HepG2 (cell line): Measurements from ENCODE around the gene ABCC3. TPM values are rescaled to one million over a fixed set of nuclear protein-coding genes. Genes with fewer than 3 reads are reported as not detected.

Experiments
- BRD4 ChIP-seq: sonication (generic); formaldehyde crosslinking; IDR thresholded peaks from 2 replicates; pipeline ENCODE4 v1.4.0; 2020; ENCODE audit warnings: missing genetic modification reagents
- CBX5 ChIP-seq: sonication (generic); formaldehyde crosslinking; IDR thresholded peaks from 2 replicates; pipeline ENCODE4 v1.4.0; 2020; ENCODE audit warnings: missing genetic modification reagents, borderline replicate concordance
- CENPX ChIP-seq: sonication (generic); formaldehyde crosslinking; IDR thresholded peaks from 2 replicates; pipeline ENCODE4 v1.9.0; 2021; ENCODE audit warnings: mild to moderate bottlenecking, missing genetic modification reagents, moderate library complexity
- DNMT1 ChIP-seq: sonication (generic); formaldehyde crosslinking; IDR thresholded peaks from 2 replicates; pipeline ENCODE4 v1.5.1; 2020; ENCODE audit warnings: mild to moderate bottlenecking, missing genetic modification reagents
- FOXA3 ChIP-seq: IDR thresholded peaks from 2 replicates; pipeline ENCODE4 v1.6.1; 2016; ENCODE audit warnings: missing genetic modification reagents, missing compliant biosample characterization
- IKZF1 ChIP-seq: fragments of 450-650 bp; IDR thresholded peaks from 2 replicates; pipeline ENCODE4 v1.7.1; 2016
- KDM2A ChIP-seq: sonication (generic); formaldehyde crosslinking; IDR thresholded peaks from 2 replicates; pipeline ENCODE4 v1.4.0; 2020; ENCODE audit warnings: low read depth, missing genetic modification reagents, borderline replicate concordance
- MEF2D ChIP-seq: sonication (generic); formaldehyde crosslinking; IDR thresholded peaks from 2 replicates; pipeline ENCODE4 v1.5.1; 2020; ENCODE audit warnings: mild to moderate bottlenecking, missing genetic modification reagents
- NPAS2 ChIP-seq: sonication (generic); formaldehyde crosslinking; IDR thresholded peaks from 2 replicates; pipeline ENCODE4 v1.8.0; 2022; ENCODE audit warnings: mild to moderate bottlenecking, missing genetic modification reagents, borderline replicate concordance
- PLRG1 ChIP-seq: fragments of 450-650 bp; conservative IDR thresholded peaks from 2 replicates; pipeline ENCODE4 v1.6.1; 2016
- RFXANK ChIP-seq: IDR thresholded peaks from 2 replicates; pipeline ENCODE4 v1.6.1; 2016
- TFDP2 ChIP-seq: sonication (generic); formaldehyde crosslinking; IDR thresholded peaks from 2 replicates; pipeline ENCODE4 v1.4.0; 2020; ENCODE audit warnings: missing genetic modification reagents
- ZIK1 ChIP-seq: sonication (generic); formaldehyde crosslinking; IDR thresholded peaks from 2 replicates; pipeline ENCODE4 v1.5.0; 2020; ENCODE audit warnings: mild to moderate bottlenecking, low read depth, missing genetic modification reagents, borderline replicate concordance
- ZNF557 ChIP-seq: sonication (generic); formaldehyde crosslinking; IDR thresholded peaks from 2 replicates; pipeline ENCODE4 v1.4.0; 2020; ENCODE audit warnings: missing genetic modification reagents
- ZNF570 ChIP-seq: sonication (generic); formaldehyde crosslinking; IDR thresholded peaks from 2 replicates; pipeline ENCODE4 v1.4.0; 2020; ENCODE audit warnings: mild to moderate bottlenecking, missing genetic modification reagents, borderline replicate concordance
- ZNF615 ChIP-seq: sonication (generic); formaldehyde crosslinking; IDR thresholded peaks from 2 replicates; pipeline ENCODE4 v1.5.0; 2020; ENCODE audit warnings: mild to moderate bottlenecking, missing genetic modification reagents, borderline replicate concordance
- ZNF652 ChIP-seq: IDR thresholded peaks from 2 replicates; pipeline ENCODE4 v1.6.1; 2016; ENCODE audit warnings: low read depth, borderline replicate concordance
- ZNF761 ChIP-seq: sonication (generic); formaldehyde crosslinking; conservative IDR thresholded peaks from 2 replicates; pipeline ENCODE4 v1.4.0; 2020; ENCODE audit warnings: mild to moderate bottlenecking, missing genetic modification reagents
- polyA plus RNA-seq, 8 experiments: library from polyadenylated mRNA; depleted of rRNA in 3 of 8; stranded (reverse) in 7 of 8; unstranded in 1 of 8; fragments of >200 nt; fragmentation: Illumina TruSeq in 4 of 8; extraction: Trizol in 4 of 8; gene quantifications; 2 replicates each; pipeline versions ENCODE4 v1.2.1 to v1.2.3, GENCODE V29; 2011 to 2016; ENCODE audit warnings: low read depth in 4 of 8, missing spikeins in 1 of 8, mixed read lengths in 1 of 8; ENCODE audit not compliant: insufficient read depth in 1 of 8
- total RNA-seq, 5 experiments: library from RNA; depleted of rRNA; stranded (reverse); fragments of >200 nt; fragmentation: Illumina TruSeq; extraction: Trizol; gene quantifications; 2 replicates each; pipeline ENCODE4 v1.2.3, GENCODE V29; 2016; ENCODE audit warnings: low read depth in 1 of 5
- TF ChIP-seq, protein P1 (sequence below): fragments of 450-650 bp; IDR thresholded peaks from 2 replicates; pipeline ENCODE4 v1.6.1; 2017; ENCODE audit warnings: mild to moderate bottlenecking
- TF ChIP-seq, protein P2 (sequence below): sonication (generic); formaldehyde crosslinking; IDR thresholded peaks from 2 replicates; pipeline ENCODE4 v1.4.0; 2020; ENCODE audit warnings: missing genetic modification reagents
- TF ChIP-seq, protein P3 (sequence below): sonication (generic); formaldehyde crosslinking; IDR thresholded peaks from 2 replicates; pipeline ENCODE4 v1.5.1; 2020; ENCODE audit warnings: missing genetic modification reagents, mild to moderate bottlenecking, borderline replicate concordance

ABCC3 gene
- total and polyA plus RNA-seq, 2 of the 13 experiments (the other 11 are each of a cell fraction or from before 2014, with no cell fraction given), result 25.2 to 50.7 TPM

DNA sequence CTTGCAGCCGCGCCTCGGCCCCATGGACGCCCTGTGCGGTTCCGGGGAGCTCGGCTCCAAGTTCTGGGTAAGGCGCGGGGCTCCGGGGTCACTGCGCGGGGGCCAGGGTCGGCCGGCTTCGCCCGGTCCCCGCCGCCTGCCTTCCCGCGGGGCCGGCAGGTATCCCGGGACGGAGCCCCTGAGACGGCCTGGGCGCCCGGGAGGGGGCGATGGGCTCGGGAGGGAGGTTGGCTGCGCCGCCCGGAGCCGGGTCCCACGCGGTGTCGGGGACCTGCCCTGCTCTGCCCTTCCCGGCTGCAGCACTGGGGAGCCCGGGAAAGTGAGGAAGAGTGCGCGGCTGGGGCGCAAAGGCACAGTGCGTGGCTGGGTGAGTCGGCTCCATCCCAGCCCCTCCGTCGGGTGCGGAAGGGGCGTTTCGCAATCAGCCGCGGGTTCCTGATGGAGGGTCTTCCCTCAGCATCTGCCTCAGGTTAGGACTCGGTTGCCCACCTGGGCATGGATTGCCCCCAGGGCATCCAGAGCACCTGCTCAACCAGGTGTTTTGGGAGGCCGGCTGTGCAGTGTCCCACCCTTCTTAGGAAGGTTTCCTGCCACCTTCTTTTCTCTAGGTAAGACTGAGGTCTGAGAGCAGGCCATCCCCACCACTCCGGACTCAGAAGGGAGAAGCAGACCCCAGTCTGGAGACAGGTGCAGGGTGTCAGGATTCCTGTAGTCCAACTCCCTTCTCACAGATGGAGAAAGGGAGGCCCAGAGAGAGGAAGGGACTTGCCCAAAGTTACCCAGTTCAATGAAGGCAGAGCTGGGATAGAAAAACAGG lies 442 bp downstream of the ABCC3 start (continued):
- TF ChIP-seq TFDP2 (CRISPR knock-in tag) (no peak), ZIK1 (no peak), RFXANK (CRISPR knock-in tag) (no peak), ZNF615 (CRISPR knock-in tag) (no peak), CENPX (CRISPR knock-in tag) (no peak), MEF2D (CRISPR knock-in tag) (no peak), ZNF557 (no peak), IKZF1 (no peak), ZNF652 (no peak), PLRG1 (no peak), NPAS2 (CRISPR knock-in tag) (no peak), ZNF570 (CRISPR knock-in tag) (0 out of 2 replicates have a peak, but pooled peaks have one; percentile 71), FOXA3 (CRISPR knock-in tag) (0 out of 2 replicates have a peak, but pooled peaks have one; percentile 5), ZNF761 (CRISPR knock-in tag) (peak; percentile 78), DNMT1 (CRISPR knock-in tag) (no peak), KDM2A (no peak), CBX5 (CRISPR knock-in tag) (no peak; the same call in 1 of the 2 replicates), BRD4 (CRISPR knock-in tag) (no peak)
- TF ChIP-seq, protein P1, sequence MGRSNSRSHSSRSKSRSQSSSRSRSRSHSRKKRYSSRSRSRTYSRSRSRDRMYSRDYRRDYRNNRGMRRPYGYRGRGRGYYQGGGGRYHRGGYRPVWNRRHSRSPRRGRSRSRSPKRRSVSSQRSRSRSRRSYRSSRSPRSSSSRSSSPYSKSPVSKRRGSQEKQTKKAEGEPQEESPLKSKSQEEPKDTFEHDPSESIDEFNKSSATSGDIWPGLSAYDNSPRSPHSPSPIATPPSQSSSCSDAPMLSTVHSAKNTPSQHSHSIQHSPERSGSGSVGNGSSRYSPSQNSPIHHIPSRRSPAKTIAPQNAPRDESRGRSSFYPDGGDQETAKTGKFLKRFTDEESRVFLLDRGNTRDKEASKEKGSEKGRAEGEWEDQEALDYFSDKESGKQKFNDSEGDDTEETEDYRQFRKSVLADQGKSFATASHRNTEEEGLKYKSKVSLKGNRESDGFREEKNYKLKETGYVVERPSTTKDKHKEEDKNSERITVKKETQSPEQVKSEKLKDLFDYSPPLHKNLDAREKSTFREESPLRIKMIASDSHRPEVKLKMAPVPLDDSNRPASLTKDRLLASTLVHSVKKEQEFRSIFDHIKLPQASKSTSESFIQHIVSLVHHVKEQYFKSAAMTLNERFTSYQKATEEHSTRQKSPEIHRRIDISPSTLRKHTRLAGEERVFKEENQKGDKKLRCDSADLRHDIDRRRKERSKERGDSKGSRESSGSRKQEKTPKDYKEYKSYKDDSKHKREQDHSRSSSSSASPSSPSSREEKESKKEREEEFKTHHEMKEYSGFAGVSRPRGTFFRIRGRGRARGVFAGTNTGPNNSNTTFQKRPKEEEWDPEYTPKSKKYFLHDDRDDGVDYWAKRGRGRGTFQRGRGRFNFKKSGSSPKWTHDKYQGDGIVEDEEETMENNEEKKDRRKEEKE, result no peak
- TF ChIP-seq, protein P2, sequence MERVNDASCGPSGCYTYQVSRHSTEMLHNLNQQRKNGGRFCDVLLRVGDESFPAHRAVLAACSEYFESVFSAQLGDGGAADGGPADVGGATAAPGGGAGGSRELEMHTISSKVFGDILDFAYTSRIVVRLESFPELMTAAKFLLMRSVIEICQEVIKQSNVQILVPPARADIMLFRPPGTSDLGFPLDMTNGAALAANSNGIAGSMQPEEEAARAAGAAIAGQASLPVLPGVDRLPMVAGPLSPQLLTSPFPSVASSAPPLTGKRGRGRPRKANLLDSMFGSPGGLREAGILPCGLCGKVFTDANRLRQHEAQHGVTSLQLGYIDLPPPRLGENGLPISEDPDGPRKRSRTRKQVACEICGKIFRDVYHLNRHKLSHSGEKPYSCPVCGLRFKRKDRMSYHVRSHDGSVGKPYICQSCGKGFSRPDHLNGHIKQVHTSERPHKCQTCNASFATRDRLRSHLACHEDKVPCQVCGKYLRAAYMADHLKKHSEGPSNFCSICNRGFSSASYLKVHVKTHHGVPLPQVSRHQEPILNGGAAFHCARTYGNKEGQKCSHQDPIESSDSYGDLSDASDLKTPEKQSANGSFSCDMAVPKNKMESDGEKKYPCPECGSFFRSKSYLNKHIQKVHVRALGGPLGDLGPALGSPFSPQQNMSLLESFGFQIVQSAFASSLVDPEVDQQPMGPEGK (CRISPR knock-in tag), result no peak
- TF ChIP-seq, protein P3, sequence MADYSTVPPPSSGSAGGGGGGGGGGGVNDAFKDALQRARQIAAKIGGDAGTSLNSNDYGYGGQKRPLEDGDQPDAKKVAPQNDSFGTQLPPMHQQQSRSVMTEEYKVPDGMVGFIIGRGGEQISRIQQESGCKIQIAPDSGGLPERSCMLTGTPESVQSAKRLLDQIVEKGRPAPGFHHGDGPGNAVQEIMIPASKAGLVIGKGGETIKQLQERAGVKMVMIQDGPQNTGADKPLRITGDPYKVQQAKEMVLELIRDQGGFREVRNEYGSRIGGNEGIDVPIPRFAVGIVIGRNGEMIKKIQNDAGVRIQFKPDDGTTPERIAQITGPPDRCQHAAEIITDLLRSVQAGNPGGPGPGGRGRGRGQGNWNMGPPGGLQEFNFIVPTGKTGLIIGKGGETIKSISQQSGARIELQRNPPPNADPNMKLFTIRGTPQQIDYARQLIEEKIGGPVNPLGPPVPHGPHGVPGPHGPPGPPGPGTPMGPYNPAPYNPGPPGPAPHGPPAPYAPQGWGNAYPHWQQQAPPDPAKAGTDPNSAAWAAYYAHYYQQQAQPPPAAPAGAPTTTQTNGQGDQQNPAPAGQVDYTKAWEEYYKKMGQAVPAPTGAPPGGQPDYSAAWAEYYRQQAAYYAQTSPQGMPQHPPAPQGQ (CRISPR knock-in tag), result no peak
